HK-2 (cell line): ENCODE measurements around the gene OR13J1.
"Not testable (repeated sequence)": the region's sequence is repeated elsewhere in the genome, so short reads cannot be mapped to it uniquely, and the experiment has no call there.

Experiments used
- DNase-seq: peaks from one replicate; pipeline ENCODE4 v3.0.0-alpha.2; 2018; ENCODE audit not compliant: unreplicated experiment

Gene OR13J1

GRCh38 chr9:35904338-35904737, 34.1 kb upstream of the OR13J1 start:
- DNase-seq: no peak

GRCh38 chr9:35903049-35903448, 32.8 kb upstream of the OR13J1 start:
- no peak for DNase-seq

GRCh38 chr9:35899021-35899420, 28.8 kb upstream of the OR13J1 start:
- no peak for DNase-seq

- DNase-seq: no peak
Observed at GRCh38 chr9:35898337-35898736, 28.1 kb upstream of the OR13J1 start.

- DNase-seq: not testable (repeated sequence)
Observed at GRCh38 chr9:35897376-35898099, 27.3 kb upstream of the OR13J1 start.

GRCh38 chr9:35896570-35896969, 26.4 kb upstream of the OR13J1 start:
- DNase-seq: no peak

- no peak for DNase-seq
Observed at GRCh38 chr9:35892051-35892450, 21.9 kb upstream of the OR13J1 start.

GRCh38 chr9:35891646-35892045, 21.4 kb upstream of the OR13J1 start:
- DNase-seq: no peak

GRCh38 chr9:35884908-35885307, 14.7 kb upstream of the OR13J1 start:
- not testable (repeated sequence) for DNase-seq

- no peak for DNase-seq
Observed at GRCh38 chr9:35882996-35883395, 12.8 kb upstream of the OR13J1 start.

GRCh38 chr9:35882263-35882848, 12.2 kb upstream of the OR13J1 start:
- DNase-seq: peak; percentile 68

- DNase-seq: no peak
Observed at GRCh38 chr9:35872505-35872904, 2.3 kb upstream of the OR13J1 start.

- DNase-seq: no peak
Observed at GRCh38 chr9:35871545-35871944, 1.3 kb upstream of the OR13J1 start.

GRCh38 chr9:35869621-35870216, 482 bp downstream of the OR13J1 start:
- DNase-seq: no peak

GRCh38 chr9:35868933-35869332, 1.3 kb downstream of the OR13J1 start:
- no peak for DNase-seq

GRCh38 chr9:35867538-35867937, 2.7 kb downstream of the OR13J1 start:
- no peak for DNase-seq

- DNase-seq: no peak
Observed at GRCh38 chr9:35864695-35865255, 5.4 kb downstream of the OR13J1 start.

GRCh38 chr9:35863583-35863982, 6.6 kb downstream of the OR13J1 start:
- no peak for DNase-seq

- no peak for DNase-seq
Observed at GRCh38 chr9:35862328-35862727, 7.9 kb downstream of the OR13J1 start.

GRCh38 chr9:35861161-35861897, 8.9 kb downstream of the OR13J1 start:
- DNase-seq: no peak

GRCh38 chr9:35859990-35860339, 10.2 kb downstream of the OR13J1 start:
- DNase-seq: no peak

GRCh38 chr9:35859310-35859989, 10.8 kb downstream of the OR13J1 start:
- no peak for DNase-seq
